H1 (cell line): Measurements from ENCODE around the gene TAL2. TPM values are rescaled to one million over a fixed set of nuclear protein-coding genes. Genes with fewer than 3 reads are reported as not detected.

Experiments
- CTCF ChIA-PET: fragments of 300-600 bp; sonication (Branson Sonifier 250); formaldehyde crosslinking; loops from one replicate; lab custom pipeline; 2021; ENCODE audit not compliant: partially characterized antibody; lab: Charles Lee
- POLR2A ChIA-PET: fragments of 300-600 bp; sonication (Branson Sonifier 250); formaldehyde crosslinking; loops from one replicate; lab custom pipeline; 2021; ENCODE audit warnings: inconsistent platforms; ENCODE audit not compliant: partially characterized antibody; lab: Charles Lee
- DNase-seq, 2 experiments: peaks; one replicate each; pipeline versions ENCODE4 v3.0.0 to v3.0.0-alpha.2; 2010 to 2022; ENCODE audit warnings: low spot score in 2 of 2, low read depth in 1 of 2, mixed read lengths in 1 of 2
- FAIRE-seq: peaks from 2 replicates; lab custom pipeline; 2011; peaks lifted over from hg19 to GRCh38; lab: Jason Lieb, UNC
- H2AFZ ChIP-seq: 2 replicates; pipeline ENCODE4 v1.8.1; 2012; ENCODE audit warnings: low read length, inconsistent platforms
- H2AK5ac ChIP-seq: 2 replicates; pipeline ENCODE4 v1.6.1; 2013; ENCODE audit warnings: low read depth, low read length
- H2BK120ac ChIP-seq: replicated peaks from 2 replicates; pipeline ENCODE3; 2013; ENCODE audit warnings: low read depth, low read length, inconsistent platforms
- H2BK12ac ChIP-seq: 2 replicates; pipeline ENCODE4 v1.6.1; 2013; ENCODE audit warnings: low read depth, low read length
- H2BK15ac ChIP-seq: 2 replicates; pipeline ENCODE4 v1.6.1; 2013; ENCODE audit warnings: low read length
- H2BK20ac ChIP-seq: 2 replicates; pipeline ENCODE4 v1.6.1; 2013; ENCODE audit warnings: low read length
- H2BK5ac ChIP-seq: 2 replicates; pipeline ENCODE4 v1.6.1; 2013; ENCODE audit warnings: low read depth, low read length
- H3K14ac ChIP-seq: 2 replicates; pipeline ENCODE4 v1.6.1; 2013; ENCODE audit warnings: inconsistent platforms; ENCODE audit not compliant: insufficient read length
- H3K18ac ChIP-seq: 2 replicates; pipeline ENCODE4 v1.6.1; 2013; ENCODE audit warnings: low read length; ENCODE audit errors: extremely low read depth
- H3K23ac ChIP-seq: 2 replicates; pipeline ENCODE4 v1.6.1; 2013; ENCODE audit warnings: inconsistent platforms; ENCODE audit not compliant: insufficient read length
- H3K23me2 ChIP-seq: 2 replicates; pipeline ENCODE4 v1.6.1; 2013; ENCODE audit warnings: low read depth, low read length
- H3K27ac ChIP-seq: 2 replicates; pipeline ENCODE4 v1.6.1; 2011; ENCODE audit warnings: low read depth, low read length, inconsistent platforms
- H3K27me3 ChIP-seq, 4 experiments: replicated peaks in 1 of 4; 1 replicate in 1 of 4; 2 replicates in 3 of 4; pipeline versions ENCODE4 v1.6.1 to v1.8.1; 2011 to 2013; ENCODE audit warnings: low read length in 3 of 4, mild to moderate bottlenecking in 3 of 4, inconsistent platforms in 2 of 4, mixed read lengths in 2 of 4, moderate library complexity in 1 of 4; ENCODE audit not compliant: control insufficient read depth in 3 of 4, insufficient read depth in 3 of 4; ENCODE audit errors: extremely low read depth in 1 of 4
- H3K36me3 ChIP-seq, 4 experiments: 2 replicates each; pipeline versions ENCODE4 v1.6.1 to v1.8.1; 2011 to 2013; ENCODE audit warnings: mild to moderate bottlenecking in 4 of 4, low read length in 3 of 4, moderate library complexity in 2 of 4, control low read depth in 1 of 4, inconsistent platforms in 1 of 4; ENCODE audit not compliant: insufficient read depth in 4 of 4, control insufficient read depth in 2 of 4
- H3K4ac ChIP-seq: replicated peaks from 2 replicates; pipeline ENCODE3; 2013; ENCODE audit warnings: low read length, low read depth, mixed read lengths, inconsistent platforms; ENCODE audit not compliant: insufficient read length
- H3K4me1 ChIP-seq, 4 experiments: replicated peaks in 1 of 4; 1 replicate in 1 of 4; 2 replicates in 3 of 4; pipeline versions ENCODE4 v1.6.1 to v1.8.1; 2011 to 2013; ENCODE audit warnings: low read length in 3 of 4, inconsistent platforms in 2 of 4, mixed read lengths in 1 of 4; ENCODE audit not compliant: insufficient read depth in 4 of 4, control insufficient read depth in 3 of 4
- H3K4me2 ChIP-seq, 2 experiments: 2 replicates each; pipeline versions ENCODE4 v1.6.1 to v1.8.1; 2011 to 2013; ENCODE audit warnings: low read depth in 2 of 2, low read length in 2 of 2, control low read depth in 1 of 2, inconsistent platforms in 1 of 2, mild to moderate bottlenecking in 1 of 2; ENCODE audit not compliant: insufficient read depth in 1 of 2
- H3K4me3 ChIP-seq, 4 experiments: fragments of 200-600, 300-600 bp in 1 of 4; sonication (generic), shearing (Covaris generic), sonication (Bioruptor Twin) in 1 of 4; 2 replicates each; pipeline versions ENCODE4 v1.5.1 to v1.8.1; 2011 to 2016; ENCODE audit warnings: low read length in 4 of 4, low read depth in 3 of 4, control low read depth in 2 of 4, inconsistent platforms in 2 of 4, mild to moderate bottlenecking in 2 of 4, mixed read lengths in 1 of 4, moderate library complexity in 1 of 4; ENCODE audit not compliant: insufficient read depth in 2 of 4; ENCODE audit errors: extremely low read depth in 1 of 4
- H3K56ac ChIP-seq: replicated peaks from 2 replicates; pipeline ENCODE3; 2013; ENCODE audit warnings: low read depth, mild to moderate bottlenecking, mixed read lengths, low read length, inconsistent platforms; ENCODE audit not compliant: insufficient read length
- H3K79me1 ChIP-seq: 2 replicates; pipeline ENCODE4 v1.6.1; 2013; ENCODE audit warnings: low read depth, low read length, control low read depth
- H3K79me2 ChIP-seq, 2 experiments: 2 replicates each; pipeline versions ENCODE4 v1.6.1 to v1.8.1; 2012 to 2013; ENCODE audit warnings: low read length in 2 of 2, mild to moderate bottlenecking in 2 of 2, inconsistent platforms in 1 of 2; ENCODE audit not compliant: insufficient read depth in 2 of 2, control insufficient read depth in 1 of 2
- H3K9ac ChIP-seq, 4 experiments: replicated peaks in 1 of 4; 1 replicate in 1 of 4; 2 replicates in 3 of 4; pipeline versions ENCODE4 v1.6.1 to v1.8.1; 2011 to 2013; ENCODE audit warnings: low read depth in 3 of 4, low read length in 3 of 4, control low read depth in 2 of 4, mild to moderate bottlenecking in 2 of 4, moderate library complexity in 2 of 4, inconsistent platforms in 1 of 4; ENCODE audit errors: extremely low read depth in 1 of 4
- H3K9me3 ChIP-seq, 2 experiments: 2 replicates each; pipeline versions ENCODE4 v1.6.1 to v1.8.1; 2012 to 2013; ENCODE audit warnings: mild to moderate bottlenecking in 2 of 2, moderate library complexity in 2 of 2, control low read depth in 1 of 2, inconsistent platforms in 1 of 2, low read depth in 1 of 2, low read length in 1 of 2, mixed read lengths in 1 of 2; ENCODE audit not compliant: insufficient read depth in 2 of 2
- H4K20me1 ChIP-seq, 2 experiments: replicated peaks in 1 of 2; 2 replicates each; pipeline versions ENCODE3 to v1.8.1; 2011 to 2013; ENCODE audit warnings: inconsistent platforms in 2 of 2, low read length in 2 of 2, mild to moderate bottlenecking in 1 of 2; ENCODE audit not compliant: insufficient read depth in 2 of 2, control insufficient read depth in 1 of 2
- H4K5ac ChIP-seq: 2 replicates; pipeline ENCODE4 v1.6.1; 2013; ENCODE audit warnings: low read length, low read depth, mixed read lengths, inconsistent platforms; ENCODE audit not compliant: insufficient read length
- H4K8ac ChIP-seq: 2 replicates; pipeline ENCODE4 v1.8.0; 2013; ENCODE audit warnings: mild to moderate bottlenecking, moderate library complexity, low read length, inconsistent platforms; ENCODE audit not compliant: insufficient read depth; ENCODE audit errors: extremely low read depth
- H4K91ac ChIP-seq: replicated peaks from 2 replicates; pipeline ENCODE3; 2013; ENCODE audit warnings: low read length, mixed read lengths, inconsistent platforms; ENCODE audit not compliant: insufficient read length
- CBX8 ChIP-seq: fragments of 300-800, 300-1000 bp; sonication (generic); IDR thresholded peaks from 2 replicates; pipeline ENCODE4 v1.7.1; 2016; ENCODE audit warnings: low read depth, low read length, borderline replicate concordance
- EGR1 ChIP-seq: IDR thresholded peaks from 2 replicates; pipeline ENCODE4 v1.6.1; 2011; ENCODE audit warnings: low read depth, low read length, borderline replicate concordance
- EZH2 ChIP-seq: fragments of 200-600 bp; sonication (generic); IDR thresholded peaks from 2 replicates; pipeline ENCODE4 v1.7.1; 2012; ENCODE audit warnings: low read depth, mild to moderate bottlenecking, moderate library complexity, low read length, inconsistent platforms; ENCODE audit not compliant: severe bottlenecking
- GTF2F1 ChIP-seq: IDR thresholded peaks from 2 replicates; pipeline ENCODE4 v1.6.1; 2012; ENCODE audit warnings: low read depth, low read length, improper control_type of control experiment, borderline replicate concordance
- PHF8 ChIP-seq: fragments of 200-600 bp; sonication (generic); conservative IDR thresholded peaks from 2 replicates; pipeline ENCODE4 v1.7.1; 2012; ENCODE audit warnings: low read depth, mild to moderate bottlenecking, inconsistent platforms, low read length, moderate library complexity
- POU5F1 ChIP-seq: IDR thresholded peaks from 2 replicates; pipeline ENCODE4 v1.6.1; 2011; ENCODE audit warnings: low read depth, mild to moderate bottlenecking, low read length, moderate library complexity
- RAD21 ChIP-seq, 2 experiments: IDR thresholded peaks in 1 of 2; conservative IDR thresholded peaks in 1 of 2; 2 replicates each; pipeline ENCODE4 v1.6.1; 2011; ENCODE audit warnings: low read depth in 2 of 2, low read length in 2 of 2, improper control_type of control experiment in 1 of 2, inconsistent platforms in 1 of 2, mild to moderate bottlenecking in 1 of 2, moderate library complexity in 1 of 2
- SAP30 ChIP-seq: fragments of 300-600 bp; sonication (generic); IDR thresholded peaks from 2 replicates; pipeline ENCODE4 v1.7.1; 2012; ENCODE audit warnings: low read length, moderate library complexity, mild to moderate bottlenecking, inconsistent platforms; ENCODE audit not compliant: insufficient read depth, insufficient replicate concordance
- WGBS, 2 experiments: shearing (Covaris generic) in 1 of 2; methylation state at CpG; one replicate each; pipeline versions ENCODE4 v1.1.6 to v1.1.7; 2013 to 2015; ENCODE audit warnings: low lambda C conversion rate in 2 of 2, mixed read lengths in 2 of 2, inconsistent platforms in 1 of 2, low coverage in 1 of 2, missing lambda C conversion rate in 1 of 2; ENCODE audit not compliant: insufficient replicate concordance in 2 of 2, insufficient coverage in 1 of 2, insufficient read length in 1 of 2; ENCODE audit errors: extremely low coverage in 1 of 2, missing lambda C conversion rate in 1 of 2; 5-methylcytosine and 5-hydroxymethylcytosine counted together
- polyA plus RNA-seq, 7 experiments: library from polyadenylated mRNA; depleted of rRNA in 3 of 7; stranded (reverse) in 5 of 7; unstranded in 2 of 7; fragments of >200 nt in 5 of 7; fragments of 200-250 nt in 2 of 7; gene quantifications; 1 replicate in 5 of 7; 2 replicates in 1 of 7; 4 replicates in 1 of 7; pipeline versions ENCODE4 v1.2.1 to v1.2.3, GENCODE V29; 2011 to 2013; ENCODE audit warnings: missing spikeins in 2 of 7, mixed read lengths in 2 of 7
- total RNA-seq: library from RNA; stranded (reverse); fragmentation: NEBNext Ultra II Directional; extraction: Animal tissue kit (Norgen Biotek cat#: 25700); gene quantifications from 2 replicates; pipeline ENCODE4 v1.2.1, GENCODE V29; 2021

TAL2 gene
- total and polyA plus RNA-seq, 2 of the 8 experiments (the other 6 are each of a cell fraction or from before 2014, with no cell fraction given) = 0.65 to 0.82 TPM

GRCh38 chr9:105711867-105712266 lies 49.6 kb downstream of the TAL2 start:
- H3K9ac ChIP-seq = no peak overlapping the region
- H3K4me2 ChIP-seq = no peak overlapping the region
- FAIRE-seq = no peak
- no peaks in the 10 kb centered on the region for H3K4me1 ChIP-seq
- no peak overlapping the region for H3K18ac ChIP-seq
- H3K4me3 ChIP-seq = no peak overlapping the region
- no peak overlapping the region for H2BK120ac ChIP-seq
- no peaks in the 10 kb centered on the region for H4K20me1 ChIP-seq
- H3K23me2 ChIP-seq = no peaks in the 10 kb centered on the region
- H2BK15ac ChIP-seq = no peak overlapping the region
- H4K5ac ChIP-seq = no peak overlapping the region
- DNase-seq = no peak
- no peak overlapping the region for H3K4ac ChIP-seq
- H3K36me3 ChIP-seq = no peaks in the 10 kb centered on the region; a peak in 1 of 8 replicates
- H3K79me2 ChIP-seq = no peaks in the 10 kb centered on the region
- no peaks in the 10 kb centered on the region for H3K9me3 ChIP-seq
- no peak overlapping the region for H4K8ac ChIP-seq
- no peak overlapping the region for H3K56ac ChIP-seq
- no peak overlapping the region for H2BK20ac ChIP-seq
- ChIA-PET CTCF (no interaction called here), POLR2A (interaction anchor here (0.7 to 1.0 kb wide), 2 partner anchors 17 to 931 kb away, joined by 3 read pairs; no protein-coding TSS in a partner anchor)
- H3K27ac ChIP-seq = no peak overlapping the region
- H3K14ac ChIP-seq = no peak overlapping the region
- H3K23ac ChIP-seq = no peak overlapping the region
- no peaks in the 10 kb centered on the region for H3K27me3 ChIP-seq
- H2BK12ac ChIP-seq = no peak overlapping the region
- WGBS, 2 experiments = 96% methylated on average over 7 of the region's 7 CpGs; no CpG with 5 or more reads in 1 of the 2 experiments
- no peaks in the 10 kb centered on the region for H3K79me1 ChIP-seq
- H2AFZ ChIP-seq = no peak overlapping the region
- H2BK5ac ChIP-seq = no peak overlapping the region
- no peak for TF ChIP-seq GTF2F1
- TF ChIP-seq PHF8 = no peak
- no peak for TF ChIP-seq SAP30
- TF ChIP-seq CBX8 = no peak
- TF ChIP-seq EZH2 = no peak
- no peak for TF ChIP-seq EGR1
- no peak for TF ChIP-seq RAD21 (IDR thresholded peaks at IDR 0.05 in 1 of 2, conservative IDR thresholded peaks at IDR 0.05 in 1 of 2; ENCODE audit: low read depth in 2 of 2, low read length in 2 of 2)
- TF ChIP-seq POU5F1 = no peak
- no peak overlapping the region for H4K91ac ChIP-seq
- H2AK5ac ChIP-seq = no peak overlapping the region
